ENCODE measurements around the gene NUP133.
"Not testable (repeated sequence)": the region's sequence is repeated elsewhere in the genome, so short reads cannot be mapped to it uniquely, and the experiment has no call there.

The NUP133 gene

DNA sequence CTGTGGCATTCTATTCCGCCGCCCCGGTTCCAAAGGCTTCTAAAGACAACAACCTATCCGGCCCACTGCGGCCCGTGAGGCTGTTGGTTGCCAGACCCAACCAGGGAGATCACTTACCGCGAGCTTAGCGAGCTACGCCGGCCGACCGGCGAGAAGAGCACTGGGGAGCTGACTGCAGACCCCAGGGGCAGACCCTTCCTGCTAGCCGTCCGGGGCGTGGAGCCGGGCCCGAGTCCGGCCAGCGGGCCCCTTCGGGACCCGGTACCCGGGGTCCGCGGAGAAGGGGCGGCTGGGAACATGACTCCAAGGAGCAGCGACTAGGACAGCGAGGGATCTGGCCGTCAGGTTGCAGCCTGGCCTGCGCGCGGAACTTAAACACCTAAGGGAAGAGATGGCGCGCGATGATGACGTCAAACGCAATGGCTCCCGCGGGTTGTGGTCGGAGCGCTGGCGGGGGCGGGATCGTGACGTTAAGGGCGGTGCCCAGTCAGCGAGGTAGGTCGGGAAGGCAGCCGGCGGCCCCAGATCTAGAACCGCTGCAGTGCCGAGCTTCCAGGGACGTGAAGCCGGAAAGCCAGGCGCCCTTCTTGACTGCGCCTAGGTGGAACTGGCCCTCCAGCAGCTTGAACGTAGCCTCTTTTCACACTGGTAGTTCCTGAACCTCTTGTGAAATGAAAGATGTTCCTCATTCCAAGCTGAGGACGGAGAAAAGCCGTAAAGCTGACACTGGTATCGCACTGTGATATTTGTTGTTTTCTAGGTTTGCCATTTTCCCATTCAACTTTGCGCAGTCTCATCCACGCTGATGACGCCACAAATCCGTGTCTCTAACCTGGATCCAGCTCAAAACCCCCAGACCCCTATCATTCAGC lies at the start of gene NUP133:
TSS of gene NUP133 (minus strand) at position 391 of the 872 bp plus-strand sequence. CDS start at position 299, 92 bp downstream.
- peak; percentile 99 for DNase-seq (ENCODE audit: low spot score)

DNA sequence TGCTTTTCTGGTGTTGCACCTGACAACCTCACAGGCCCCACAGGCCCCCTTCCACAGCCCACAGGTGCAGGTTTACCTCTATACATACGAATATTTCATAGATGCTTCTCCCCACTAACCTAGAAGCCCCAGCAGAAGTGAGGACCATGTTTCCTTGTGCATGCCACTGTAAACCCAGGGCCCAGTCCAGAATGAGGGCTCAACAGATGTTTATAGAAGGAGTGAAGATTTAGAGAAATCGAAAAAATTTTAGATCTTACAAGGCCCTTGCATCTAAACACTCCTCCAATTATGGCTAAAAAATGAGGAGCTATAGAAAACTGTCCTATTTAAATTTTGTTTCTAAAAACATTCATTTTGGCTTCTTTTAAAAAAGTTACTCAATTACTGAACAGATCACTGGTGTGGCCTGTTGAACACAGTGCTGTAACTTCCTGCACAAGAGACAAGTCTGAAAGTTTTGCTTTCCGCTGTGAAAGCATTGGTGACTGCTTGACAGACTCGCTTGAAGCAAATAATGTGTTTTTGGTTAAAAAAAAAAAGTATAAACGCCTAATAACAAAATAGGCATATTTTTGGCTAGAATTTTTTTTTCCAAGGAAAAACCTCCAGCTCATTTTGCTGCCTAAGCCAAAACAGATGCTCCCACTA lies 49.2 kb upstream of the NUP133 start:
- no peak for DNase-seq (ENCODE audit: low spot score)

DNA sequence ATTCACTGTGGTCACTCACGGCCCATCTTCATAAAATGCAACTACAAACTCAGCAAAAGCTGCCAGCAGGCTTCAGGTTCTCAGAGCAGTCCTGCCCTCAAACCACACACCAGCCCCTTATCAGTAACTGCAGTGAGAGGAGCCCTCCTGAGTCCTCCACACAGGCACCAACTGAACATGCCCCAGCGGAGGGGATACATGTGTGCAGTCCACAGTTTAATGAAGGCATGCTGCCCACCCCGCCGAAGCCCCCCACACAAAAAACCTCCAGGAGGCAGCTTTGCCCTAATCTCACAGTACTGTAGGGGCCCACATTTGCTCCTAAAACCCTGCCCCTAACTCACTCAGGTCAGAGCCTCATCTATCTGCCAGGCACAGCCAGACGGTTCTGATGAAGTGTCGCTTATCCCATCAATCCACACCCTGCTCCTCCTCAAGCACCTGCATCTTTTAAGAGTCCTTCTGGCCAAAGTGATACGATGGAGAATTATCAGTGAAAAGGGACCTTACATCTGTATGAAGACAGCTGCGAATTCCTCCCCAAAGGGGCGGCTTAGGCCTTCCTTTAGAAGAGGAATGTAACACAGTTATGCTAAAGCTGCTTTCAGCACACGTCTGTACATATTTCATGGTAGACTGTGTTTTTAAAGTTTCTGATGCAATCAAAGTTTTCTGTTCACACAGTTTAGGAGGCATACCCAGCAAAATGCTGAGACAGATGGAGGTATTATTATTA lies 46.9 kb upstream of the NUP133 start:
- DNase-seq (ENCODE audit: low spot score) = no peak

DNA sequence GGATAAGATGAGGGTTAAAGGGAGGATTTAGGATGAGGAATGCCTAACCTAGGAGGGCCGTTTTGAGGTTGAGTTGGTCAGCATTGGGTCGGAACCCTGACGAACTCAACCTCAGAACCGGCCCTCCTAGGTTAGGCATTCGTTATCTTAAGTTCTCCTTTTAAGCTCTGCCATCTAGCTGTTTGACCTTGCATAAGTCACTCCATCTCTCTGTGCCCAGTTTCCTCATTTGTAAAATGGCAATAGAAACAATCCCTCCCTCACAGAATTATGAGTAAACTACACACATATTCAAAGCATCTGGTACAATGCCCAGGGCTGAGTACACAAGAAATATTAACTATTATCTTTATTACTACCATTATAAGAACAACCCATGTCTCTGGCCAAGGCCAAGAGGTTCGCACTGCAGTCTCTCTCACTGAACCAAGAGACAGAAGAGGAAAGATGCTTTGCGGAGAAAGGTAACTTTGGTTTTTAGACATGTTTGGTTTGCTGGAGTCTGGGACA lies 45.5 kb upstream of the NUP133 start:
- DNase-seq (ENCODE audit: low spot score) = no peak

DNA sequence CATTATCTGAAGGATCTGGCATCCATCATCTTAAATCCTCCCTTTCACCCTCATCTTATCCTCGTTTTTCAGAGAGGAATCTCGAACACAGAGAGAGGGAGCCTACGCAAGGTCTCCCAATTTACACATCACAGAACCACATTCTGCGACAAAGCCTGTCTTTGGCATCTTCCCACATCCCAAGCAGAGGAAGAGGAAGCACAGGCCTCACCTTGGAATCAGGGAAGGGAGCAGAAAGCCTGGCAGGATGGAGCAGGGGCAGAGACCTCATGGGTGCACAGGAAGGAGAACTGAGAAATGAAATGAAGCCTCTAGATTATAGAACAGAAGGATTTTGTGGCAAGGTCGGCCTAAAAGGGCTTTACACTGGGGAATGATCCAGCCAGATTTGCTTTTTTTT lies 44.6 kb upstream of the NUP133 start:
- no peak for DNase-seq (ENCODE audit: low spot score)

DNA sequence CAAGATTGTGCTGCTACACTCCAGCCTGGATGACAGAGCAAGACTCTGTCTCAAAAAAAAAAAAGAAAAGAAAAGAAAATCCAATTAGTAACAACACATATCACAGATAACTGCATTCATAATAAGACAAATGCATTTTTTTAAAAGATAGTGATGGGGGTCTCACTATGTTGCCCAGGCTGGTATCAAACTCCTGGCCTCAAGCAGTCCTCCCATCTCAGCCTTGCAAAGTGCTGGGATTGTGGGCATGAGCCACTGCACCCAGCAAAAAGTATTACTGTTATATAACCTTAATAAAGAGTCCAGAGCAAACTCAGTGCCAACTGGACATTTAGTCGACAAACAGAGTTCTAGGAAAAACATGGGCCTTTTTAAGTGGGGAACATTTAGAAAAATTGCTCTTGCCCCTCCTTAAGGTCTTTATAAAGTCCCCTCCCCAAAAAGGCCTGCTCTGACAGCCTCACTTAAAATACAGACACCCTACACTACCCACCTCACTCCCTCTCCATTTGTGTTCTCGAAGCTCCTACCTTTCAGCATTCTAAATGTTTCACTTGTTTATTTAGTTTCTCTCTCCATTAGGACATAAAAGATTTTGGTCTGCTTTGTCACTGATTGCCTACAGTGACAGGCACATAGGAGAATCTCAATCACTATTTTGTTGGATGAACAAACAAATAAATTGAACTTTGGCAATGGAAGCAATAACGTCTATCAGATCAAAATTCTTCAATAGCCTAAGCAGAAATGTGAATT lies 42.8 kb upstream of the NUP133 start:
- no peak for DNase-seq (ENCODE audit: low spot score)

DNA sequence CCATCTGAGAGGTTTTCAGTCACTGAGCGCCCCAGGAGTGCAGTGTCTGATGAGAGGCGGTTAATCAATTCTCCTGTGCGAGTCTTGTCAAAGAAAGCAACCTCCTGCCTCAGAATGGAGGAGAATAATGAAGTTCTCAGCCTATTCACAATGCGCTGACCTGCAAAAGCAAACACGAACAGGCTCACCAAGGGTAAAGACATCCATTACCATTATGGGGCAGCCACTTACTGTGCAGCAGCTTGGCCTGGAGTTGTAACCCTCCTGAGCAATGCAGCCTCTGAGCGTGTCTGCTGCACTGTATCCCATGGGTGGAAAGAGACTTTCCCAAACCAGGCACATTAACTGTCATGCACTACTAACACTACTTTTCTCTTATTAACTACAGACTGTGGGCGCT lies 39.4 kb upstream of the NUP133 start:
- DNase-seq (ENCODE audit: low spot score) = no peak

DNA sequence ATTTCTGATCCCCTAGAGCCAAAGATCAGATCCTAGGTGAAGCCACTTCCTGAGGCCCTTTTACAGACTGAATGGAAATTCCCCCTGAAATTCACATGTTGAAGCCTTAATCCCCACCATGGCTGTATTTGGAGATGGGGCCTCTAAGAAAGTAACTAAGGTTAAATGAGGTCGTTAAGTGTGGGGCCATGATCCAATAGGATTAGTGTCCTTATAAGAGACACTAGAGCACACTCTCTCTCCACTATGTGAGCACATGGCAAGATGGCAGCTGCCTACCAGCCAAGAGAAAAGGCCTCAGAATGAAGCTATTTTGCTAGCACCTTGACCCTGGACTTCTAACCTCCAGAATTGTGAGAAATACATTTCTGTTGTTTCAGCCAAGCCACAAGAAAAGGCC lies 36.4 kb upstream of the NUP133 start:
- no peak for DNase-seq (ENCODE audit: low spot score)

DNA sequence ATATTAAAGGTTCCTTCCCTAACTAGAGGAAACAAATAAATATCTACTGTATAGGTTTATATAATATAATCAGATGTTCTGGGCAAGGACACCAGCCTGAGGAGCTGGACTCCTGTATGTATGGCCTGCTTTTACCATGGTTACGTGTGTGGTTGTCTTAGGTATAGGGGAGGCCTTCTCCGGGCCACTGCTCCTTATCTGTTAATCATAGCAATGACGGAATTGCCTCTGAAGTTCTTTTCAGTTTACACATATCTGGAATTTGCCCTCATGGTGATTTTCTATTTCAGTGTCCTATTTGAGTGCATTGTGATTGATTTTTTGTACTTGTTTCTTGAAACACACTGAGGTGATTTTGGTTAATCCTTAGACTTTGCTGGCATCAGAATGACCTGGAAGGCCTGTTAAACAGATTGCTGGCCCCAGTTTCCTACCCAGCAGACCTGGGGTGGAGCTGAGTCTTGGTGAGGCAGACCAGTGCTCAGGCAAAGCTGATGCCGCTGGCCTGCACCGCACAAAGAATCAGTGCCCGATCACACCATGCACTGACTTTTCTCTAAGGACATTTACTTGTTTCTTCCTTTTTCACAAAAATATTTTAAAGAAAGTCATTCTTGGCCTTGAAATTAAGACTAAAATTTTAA lies 31.8 kb upstream of the NUP133 start:
- DNase-seq (ENCODE audit: low spot score) = no peak

DNA sequence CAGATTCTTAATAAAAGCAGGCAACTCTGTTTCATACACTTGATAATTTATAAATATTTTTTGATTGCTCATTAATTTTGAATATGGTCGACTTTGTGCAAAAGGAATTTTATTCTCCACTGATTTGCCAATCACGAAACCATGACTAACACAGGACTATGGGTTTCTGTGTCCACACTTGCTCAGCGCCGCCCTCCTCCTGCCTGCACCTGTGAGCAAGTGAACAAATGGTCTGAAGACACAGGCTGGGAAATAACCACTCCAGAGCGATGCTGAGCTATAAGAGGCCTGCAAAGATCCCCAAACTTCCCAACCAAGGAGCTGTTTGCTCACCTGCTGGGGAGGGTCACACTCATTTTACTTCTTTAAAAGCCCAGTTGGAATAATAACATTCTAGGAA lies 30.8 kb upstream of the NUP133 start:
- DNase-seq (ENCODE audit: low spot score) = no peak

DNA sequence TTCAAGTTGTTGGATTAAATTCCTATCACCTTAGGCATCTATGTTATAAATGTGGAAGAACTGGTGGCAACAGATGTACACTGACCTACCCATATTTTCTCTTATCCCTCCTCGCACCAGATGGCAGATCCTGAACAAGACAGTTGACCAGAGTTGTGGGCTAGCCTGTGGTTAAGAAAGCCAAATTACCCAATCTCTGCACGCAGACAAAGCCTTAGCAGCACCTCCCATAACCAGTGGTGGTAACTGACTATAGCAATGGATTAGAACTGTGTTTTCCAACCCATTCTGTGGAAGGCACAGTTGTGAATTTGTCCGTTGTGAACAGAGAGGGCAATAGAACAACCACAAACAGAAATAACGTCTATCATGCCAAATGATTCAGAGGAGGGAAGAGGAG lies 29.8 kb upstream of the NUP133 start:
- no peak for DNase-seq (ENCODE audit: low spot score)

DNA sequence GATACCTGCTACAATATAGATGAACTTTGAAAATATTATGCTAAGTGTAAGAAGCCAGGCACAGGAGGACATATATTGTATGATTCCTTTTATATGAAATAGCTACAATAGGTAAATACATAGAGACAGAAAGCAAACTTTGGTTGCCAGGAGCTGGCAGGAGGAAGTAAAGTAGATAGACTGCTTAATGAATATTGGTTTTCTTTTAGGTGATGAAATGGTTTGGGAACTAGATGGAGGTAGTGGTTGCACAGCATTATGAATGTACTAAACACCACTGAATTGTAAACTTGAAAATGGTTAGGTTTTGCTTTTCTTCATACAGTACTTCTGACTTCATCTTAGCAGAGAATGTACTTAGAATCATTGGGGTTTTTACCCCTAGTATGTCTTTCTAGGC lies 28.8 kb upstream of the NUP133 start:
- DNase-seq (ENCODE audit: low spot score) = no peak

DNA sequence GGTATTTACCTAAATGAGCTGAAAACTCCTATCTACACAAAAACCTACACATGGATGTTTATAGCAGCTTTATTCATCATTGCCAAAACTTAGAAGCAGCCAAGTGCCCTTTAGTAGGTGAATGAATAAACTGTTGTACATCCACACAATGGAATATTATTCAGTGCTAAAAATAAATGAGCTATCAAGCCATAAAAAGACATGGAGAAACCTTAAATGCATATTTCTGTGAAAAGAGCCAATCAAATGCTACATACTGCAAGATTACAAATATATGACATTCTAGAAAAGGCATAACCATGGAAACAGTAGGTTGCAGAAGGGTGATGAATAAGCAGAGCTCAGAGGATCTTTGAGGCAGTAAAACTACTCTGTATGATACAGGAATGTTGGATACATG lies 27.1 kb upstream of the NUP133 start:
- DNase-seq (ENCODE audit: low spot score) = no peak

DNA sequence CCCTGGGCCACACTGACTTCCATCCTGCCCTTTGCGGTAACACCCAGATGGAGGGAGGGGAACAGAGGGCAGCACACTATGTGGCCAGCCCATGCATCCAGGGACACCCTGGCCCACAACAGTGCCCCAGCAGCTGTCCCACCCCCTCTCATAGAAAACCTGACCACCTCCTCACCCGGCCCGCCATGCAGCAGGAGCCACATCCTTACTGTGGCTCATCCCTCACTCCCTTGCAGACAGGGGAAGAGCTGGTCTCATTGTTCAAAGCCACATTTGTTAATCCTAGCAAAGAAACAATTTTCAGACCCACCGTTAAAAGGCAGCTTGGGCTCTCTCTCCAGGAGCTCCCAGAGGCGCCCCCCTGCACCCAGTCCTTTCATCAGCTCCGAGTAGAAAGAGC lies 23.2 kb upstream of the NUP133 start:
- DNase-seq (ENCODE audit: low spot score) = no peak

DNA sequence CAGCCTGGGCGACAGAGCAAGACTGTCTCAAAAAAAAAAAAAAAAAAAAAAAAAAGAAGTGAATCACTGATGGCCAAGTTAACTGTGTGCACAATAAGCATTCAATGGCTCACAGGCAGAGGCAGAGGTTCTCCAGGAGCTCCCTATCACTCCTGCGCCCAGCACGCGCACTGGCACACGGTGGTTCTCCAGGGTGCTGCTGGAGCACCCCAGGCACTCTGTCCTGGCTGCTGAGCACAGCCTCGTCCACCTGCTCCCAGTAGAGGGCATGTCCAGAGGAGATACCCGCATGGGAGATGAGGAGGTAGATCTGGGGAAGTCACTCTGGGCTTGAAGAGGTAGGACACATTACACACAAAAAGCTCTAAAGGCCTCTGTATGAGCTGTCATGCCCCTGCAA lies 21.5 kb upstream of the NUP133 start:
- DNase-seq (ENCODE audit: low spot score) = no peak

DNA sequence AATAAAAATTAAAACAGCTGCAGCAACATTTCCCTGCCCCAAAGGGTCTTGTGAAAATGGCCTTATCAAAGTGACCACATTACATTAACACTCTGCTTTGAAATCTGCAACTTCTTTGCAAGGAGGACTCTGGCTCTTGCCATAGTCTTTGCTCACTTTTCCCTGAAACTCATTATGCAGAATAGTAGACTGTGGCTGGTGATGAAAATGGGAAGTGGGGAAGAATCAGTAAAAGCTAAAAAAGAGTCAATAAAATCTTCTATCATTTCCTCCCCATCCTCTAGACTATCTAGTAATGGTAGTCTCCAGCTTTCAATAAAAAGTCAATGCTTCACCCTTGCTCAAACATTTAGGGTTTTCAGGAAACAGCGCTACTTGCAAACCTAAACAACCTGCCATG lies 18.6 kb upstream of the NUP133 start:
- DNase-seq (ENCODE audit: low spot score) = no peak

DNA sequence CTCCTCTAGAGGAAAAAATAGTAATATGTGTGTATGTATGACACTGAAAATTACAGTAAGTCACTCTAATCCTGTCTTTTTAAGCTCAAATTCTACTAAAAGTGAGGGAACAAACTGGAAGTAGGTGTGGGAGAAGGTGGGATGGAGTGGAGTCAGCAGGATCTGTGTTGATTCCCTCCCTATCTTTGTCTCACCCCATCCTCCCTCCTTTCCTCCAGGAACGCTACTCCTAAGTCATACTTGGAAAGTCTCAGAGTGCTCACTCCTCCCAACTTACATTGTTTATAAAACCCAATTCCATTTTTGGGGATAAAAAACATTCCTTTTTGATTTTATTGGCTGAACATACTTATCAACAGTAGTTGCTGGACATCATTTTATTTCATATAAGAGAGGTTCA lies 14.9 kb upstream of the NUP133 start:
- DNase-seq (ENCODE audit: low spot score) = no peak

DNA sequence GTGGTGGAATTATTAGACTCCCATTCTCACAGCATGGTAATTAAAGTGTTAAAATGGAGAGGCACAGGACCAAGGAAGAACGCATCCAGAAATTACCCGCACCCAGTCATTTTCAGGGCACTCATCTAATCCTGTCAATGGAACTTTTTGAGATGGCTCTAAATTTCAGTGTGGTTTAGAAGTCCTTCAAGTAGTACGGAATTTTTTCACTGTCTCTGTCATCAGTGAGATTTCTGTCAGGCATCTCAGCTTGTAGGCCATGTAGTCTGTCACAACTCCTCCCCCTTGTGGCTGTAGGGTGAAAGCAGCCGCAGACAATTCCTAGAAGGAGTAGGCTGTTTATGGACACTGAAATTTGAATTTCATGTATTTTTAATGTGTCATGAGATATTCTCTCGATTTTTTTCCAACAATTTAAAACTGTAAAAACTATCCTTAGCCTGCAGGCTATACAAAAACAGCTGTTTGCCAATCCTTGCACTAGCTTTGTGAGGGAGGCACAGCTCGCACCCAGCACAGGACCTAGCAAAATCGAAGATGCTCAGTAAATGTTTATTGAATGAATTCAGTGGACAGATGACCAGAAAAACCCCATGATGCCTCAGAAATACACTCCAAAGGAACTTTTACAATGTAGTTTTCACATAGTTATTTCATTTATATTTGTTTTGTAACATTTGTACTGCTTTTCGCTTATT lies 6.6 kb upstream of the NUP133 start:
- peak; percentile 90 for DNase-seq (ENCODE audit: low spot score)

DNA sequence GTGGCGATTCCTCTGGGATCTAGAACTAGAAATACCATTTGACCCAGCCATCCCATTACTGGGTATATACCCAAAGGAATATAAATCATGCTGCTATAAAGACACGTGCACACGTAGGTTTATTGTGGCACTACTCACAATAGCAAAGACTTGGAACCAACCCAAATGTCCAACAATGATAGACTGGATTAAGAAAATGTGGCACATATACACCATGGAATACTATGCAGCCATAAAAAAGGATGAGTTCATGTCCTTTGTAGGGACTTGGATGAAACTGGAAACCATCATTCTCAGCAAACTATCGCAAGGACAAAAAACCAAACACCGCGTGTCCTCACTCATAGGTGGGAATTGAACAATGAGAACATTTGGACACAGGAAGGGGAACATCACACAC lies 3.5 kb upstream of the NUP133 start:
- DNase-seq (ENCODE audit: low spot score) = not testable (repeated sequence)

DNA sequence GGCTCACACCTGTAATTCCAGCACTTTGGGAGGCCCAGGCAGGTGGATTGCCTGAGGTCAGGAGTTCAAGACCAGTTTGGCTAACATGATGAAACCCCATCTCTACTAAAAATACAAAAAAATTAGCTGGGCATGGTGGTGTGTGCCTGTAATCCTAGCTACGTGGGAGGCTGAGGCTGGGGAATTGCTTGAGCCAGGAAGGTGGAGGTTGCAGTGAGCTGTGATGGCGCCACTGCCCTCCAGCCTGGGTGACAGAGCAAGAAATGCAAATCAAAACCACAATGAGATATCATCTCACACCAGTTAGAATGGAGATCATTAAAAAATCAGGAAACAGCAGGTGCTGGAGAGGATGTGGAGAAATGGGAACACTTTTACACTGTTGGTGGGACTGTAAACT lies 3.1 kb upstream of the NUP133 start:
- DNase-seq (ENCODE audit: low spot score) = not testable (repeated sequence)

DNA sequence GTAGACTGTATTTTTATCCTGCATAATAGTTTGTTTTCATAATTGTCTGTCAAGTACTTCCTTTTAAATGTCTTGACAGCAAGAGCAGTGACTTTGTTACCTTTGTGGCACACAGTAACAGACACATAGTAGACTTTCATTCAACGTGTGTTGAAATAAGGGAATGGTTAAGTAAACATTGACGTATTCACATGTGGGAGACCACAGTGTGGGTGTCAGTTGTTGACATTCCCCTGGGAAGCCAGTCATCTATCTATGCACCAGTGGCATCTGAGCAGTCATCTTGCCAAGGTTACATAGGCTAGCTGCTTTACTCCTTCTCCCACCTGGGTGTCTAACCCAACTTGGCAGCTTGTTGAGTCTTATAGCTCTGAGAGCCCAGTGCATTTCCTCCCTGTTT lies 1.4 kb upstream of the NUP133 start:
- no peak for DNase-seq (ENCODE audit: low spot score)

Data from Ammon's horn (tissue), 1 donor.